Mesodermal cell (in vitro differentiated cells): ENCODE measurements around the gene SLX4IP.
"Not testable (repeated sequence)": the region's sequence is repeated elsewhere in the genome, so short reads cannot be mapped to it uniquely, and the experiment has no call there.

ENCODE experiments used
- H3K27ac ChIP-seq: 2 replicates; pipeline ENCODE4 v1.7.0; 2013; ENCODE audit warnings: mild to moderate bottlenecking, low read depth, low read length, moderate library complexity; ENCODE audit not compliant: severe bottlenecking
- H3K36me3 ChIP-seq: 2 replicates; pipeline ENCODE4 v1.7.1; 2013; ENCODE audit warnings: mild to moderate bottlenecking, low read length, moderate library complexity; ENCODE audit not compliant: control insufficient read depth, insufficient read depth
- H3K4me1 ChIP-seq: one replicate; pipeline ENCODE4 v1.7.1; 2013; ENCODE audit warnings: mild to moderate bottlenecking, low read length; ENCODE audit not compliant: insufficient read depth, control insufficient read depth, poor library complexity, severe bottlenecking
- H3K4me3 ChIP-seq: 2 replicates; pipeline ENCODE4 v1.7.0; 2013; ENCODE audit warnings: low read length, control low read depth, mild to moderate bottlenecking; ENCODE audit not compliant: insufficient read depth, poor library complexity, severe bottlenecking; ENCODE audit errors: extremely low read depth
- H3K9me3 ChIP-seq: 2 replicates; pipeline ENCODE4 v1.7.1; 2013; ENCODE audit warnings: mild to moderate bottlenecking, low read length, moderate library complexity; ENCODE audit not compliant: control insufficient read depth
- WGBS, 2 experiments: methylation state at CpG; one replicate each; pipeline ENCODE4 v1.1.5; 2013; ENCODE audit warnings: missing lambda C conversion rate in 2 of 2; ENCODE audit not compliant: insufficient coverage in 2 of 2; 5-methylcytosine and 5-hydroxymethylcytosine counted together

Gene SLX4IP

DNA sequence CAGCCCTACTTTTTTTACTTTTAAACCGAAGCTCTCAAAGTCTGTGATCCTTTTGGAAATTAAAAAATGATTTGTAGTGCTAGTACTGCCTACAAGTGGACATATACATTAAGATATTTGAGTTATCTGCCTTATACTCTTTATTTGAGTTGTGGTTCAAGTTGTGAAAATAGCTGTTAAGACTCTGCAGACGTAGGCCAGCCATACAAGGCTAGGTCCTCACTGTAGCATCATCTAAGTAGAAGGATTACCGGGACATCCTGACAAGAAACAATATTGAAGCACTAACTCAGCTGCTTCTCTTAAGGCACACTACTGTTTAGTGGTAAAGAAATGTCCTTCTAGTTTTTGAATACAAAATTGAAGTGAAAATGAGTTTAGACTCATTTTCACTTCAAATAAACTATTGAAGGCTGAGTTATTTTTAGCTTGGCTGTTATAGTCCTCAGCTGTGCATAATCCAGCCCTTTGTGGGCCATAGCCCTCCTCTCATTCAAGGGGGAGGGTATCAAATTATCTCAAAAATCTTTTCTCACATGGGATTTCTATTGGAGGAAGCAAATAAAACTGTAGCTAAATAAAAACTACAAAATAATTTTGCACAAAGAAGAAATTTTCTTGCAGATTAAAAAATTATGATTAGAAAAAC, 170.6 kb downstream of the SLX4IP start:
- Histone ChIP-seq H3K4me3 (no peak overlapping the region), H3K27ac (no peak overlapping the region), H3K9me3 (no peaks in the 10 kb centered on the region), H3K4me1 (peaks cover 21% of the 10 kb centered on the region), H3K36me3 (peaks cover 10% of the 10 kb centered on the region)
- 83 to 100% methylated on average over 1 to 2 of the region's 3 CpGs for WGBS, 2 experiments

DNA sequence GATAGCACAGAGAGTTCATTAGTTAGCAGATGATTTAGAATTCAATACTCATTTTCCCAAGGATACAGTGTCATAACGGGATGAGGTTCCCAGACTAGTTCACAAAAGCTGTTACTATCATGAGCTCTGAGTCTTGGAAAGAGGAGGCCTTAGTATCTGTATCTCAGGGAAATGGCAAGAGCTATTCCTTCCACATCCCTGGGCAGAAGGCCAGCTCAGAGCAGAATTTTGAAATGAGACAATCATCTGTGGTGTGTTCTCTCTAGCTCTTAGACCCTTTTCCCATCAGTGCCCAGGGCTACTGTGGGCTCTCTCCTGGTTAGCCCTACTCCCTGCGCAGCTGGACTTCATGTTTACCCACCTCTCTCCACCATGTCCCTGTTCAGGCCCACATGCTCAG, 174.2 kb downstream of the SLX4IP start:
- Histone ChIP-seq H3K36me3 (peaks cover 5% of the 10 kb centered on the region), H3K4me3 (no peak overlapping the region), H3K27ac (no peak overlapping the region), H3K9me3 (no peaks in the 10 kb centered on the region), H3K4me1 (peaks cover 6% of the 10 kb centered on the region)
- no CpG with 5 or more reads among the region's 2 CpGs for WGBS, 2 experiments

DNA sequence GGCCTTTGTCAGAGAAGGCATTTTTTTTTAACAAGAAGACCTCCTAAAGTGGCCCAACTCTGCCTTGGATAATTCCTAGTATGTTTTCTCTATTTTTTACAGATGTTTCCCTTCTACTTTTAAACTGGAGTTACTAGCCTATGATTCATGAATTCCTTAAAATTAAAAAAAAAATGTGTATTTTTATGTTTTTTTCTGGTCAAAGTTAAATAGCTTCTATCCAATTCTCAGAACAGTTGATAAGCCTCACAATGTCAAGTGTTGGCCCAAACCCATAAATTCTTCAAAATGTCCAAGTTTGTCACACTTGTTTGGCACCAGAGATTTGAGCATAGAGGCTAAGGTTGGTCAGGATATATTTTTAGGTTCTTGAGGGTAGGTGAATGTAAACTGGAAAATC, 174.7 kb downstream of the SLX4IP start:
- Histone ChIP-seq H3K4me1 (peaks cover 1% of the 10 kb centered on the region), H3K27ac (no peak overlapping the region), H3K9me3 (no peaks in the 10 kb centered on the region), H3K36me3 (peaks cover 5% of the 10 kb centered on the region), H3K4me3 (no peak overlapping the region)

- Histone ChIP-seq H3K4me1 (no peaks in the 10 kb centered on the region), H3K36me3 (peaks cover 5% of the 10 kb centered on the region), H3K9me3 (no peaks in the 10 kb centered on the region), H3K4me3 (no peak overlapping the region), H3K27ac (no peak overlapping the region)
- 86 to 88% methylated on average over 4 to 5 of the region's 5 CpGs for WGBS, 2 experiments
Observed at GRCh38 chr20:10610251-10610650, 175.1 kb downstream of the SLX4IP start.

DNA sequence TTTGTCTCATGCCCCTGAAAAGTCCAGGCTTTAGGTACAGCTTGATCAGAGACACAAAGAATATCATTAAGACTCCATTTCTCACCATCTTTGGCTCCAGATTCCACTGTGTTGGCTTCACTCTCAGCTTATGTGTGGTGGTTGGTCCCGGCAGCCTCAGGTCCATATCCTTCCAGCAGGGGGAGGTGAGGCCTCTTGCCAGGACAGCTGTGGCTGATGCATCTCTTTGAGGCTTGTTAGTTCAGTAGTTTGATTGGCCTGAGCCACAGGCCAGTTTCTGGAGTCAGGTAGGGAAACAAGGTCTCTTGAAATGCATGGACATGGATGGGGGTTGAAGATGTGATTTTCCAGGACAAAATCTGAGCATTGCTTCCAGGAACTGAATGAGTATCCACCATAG, 176.3 kb downstream of the SLX4IP start:
- Histone ChIP-seq H3K27ac (no peak overlapping the region), H3K9me3 (no peaks in the 10 kb centered on the region), H3K36me3 (peaks cover 5% of the 10 kb centered on the region), H3K4me3 (no peak overlapping the region), H3K4me1 (no peaks in the 10 kb centered on the region)
- WGBS, 2 experiments = 60% methylated on average over 1 of the region's 1 CpG; no CpG with 5 or more reads in 1 of the 2 experiments

DNA sequence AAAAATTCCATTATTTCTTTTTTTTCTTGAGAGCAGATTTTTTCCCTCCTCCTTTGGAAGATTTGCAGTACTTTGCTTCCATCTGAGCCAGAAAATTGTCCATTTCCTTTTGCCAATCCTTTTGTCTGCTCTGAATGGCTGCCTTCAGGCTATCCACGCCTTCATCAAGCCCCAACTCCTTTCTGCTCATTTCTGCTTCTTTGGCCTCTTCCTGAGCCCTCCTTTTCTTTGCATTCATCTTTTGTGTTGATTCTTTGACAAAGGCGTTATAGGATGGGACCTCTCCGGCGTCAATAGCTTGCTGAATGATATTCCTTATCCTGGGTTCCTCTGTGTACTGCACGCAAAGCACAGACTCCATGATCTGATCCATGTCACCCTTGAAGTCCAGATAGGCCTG, 178.3 kb downstream of the SLX4IP start:
- H3K9me3 ChIP-seq, H3K27ac ChIP-seq, H3K4me1 ChIP-seq, H3K36me3 ChIP-seq, H3K4me3 ChIP-seq: not testable (repeated sequence)
- WGBS, 2 experiments = 100% methylated on average over 1 of the region's 5 CpGs; no CpG with 5 or more reads in 1 of the 2 experiments

GRCh38 chr20:10613911-10614310, 178.8 kb downstream of the SLX4IP start:
- H3K4me1 ChIP-seq = peaks cover 2% of the 10 kb centered on the region
- no peak overlapping the region for H3K4me3 ChIP-seq
- no peak overlapping the region for H3K27ac ChIP-seq
- H3K36me3 ChIP-seq = peaks cover 4% of the 10 kb centered on the region
- WGBS, 2 experiments = 95 to 96% methylated on average over 9 to 11 of the region's 18 CpGs
- no peaks in the 10 kb centered on the region for H3K9me3 ChIP-seq

DNA sequence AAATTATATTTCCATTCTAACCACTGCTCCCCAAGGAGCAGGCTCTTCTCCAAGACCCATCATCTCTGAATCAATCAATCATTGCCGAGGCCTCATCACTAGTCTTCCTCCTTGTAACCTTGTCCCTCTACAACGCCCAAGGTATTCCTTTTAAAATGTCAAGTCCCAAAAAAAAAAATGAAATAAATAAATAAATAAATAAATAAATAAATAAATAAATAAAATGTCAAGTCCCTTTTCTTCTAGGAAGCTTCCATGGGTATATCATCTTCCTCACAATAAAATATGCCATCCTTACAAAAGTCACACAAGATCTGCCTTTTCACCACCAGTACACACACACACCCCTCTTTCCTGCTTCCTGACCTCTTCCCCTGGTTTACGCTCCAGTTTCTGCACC, 181.1 kb downstream of the SLX4IP start:
- Histone ChIP-seq H3K4me1 (peaks cover 16% of the 10 kb centered on the region), H3K36me3 (no peaks in the 10 kb centered on the region), H3K27ac (no peak overlapping the region), H3K4me3 (no peak overlapping the region), H3K9me3 (no peaks in the 10 kb centered on the region)
- WGBS, 2 experiments = 93 to 94% methylated on average over 1 to 2 of the region's 3 CpGs

DNA sequence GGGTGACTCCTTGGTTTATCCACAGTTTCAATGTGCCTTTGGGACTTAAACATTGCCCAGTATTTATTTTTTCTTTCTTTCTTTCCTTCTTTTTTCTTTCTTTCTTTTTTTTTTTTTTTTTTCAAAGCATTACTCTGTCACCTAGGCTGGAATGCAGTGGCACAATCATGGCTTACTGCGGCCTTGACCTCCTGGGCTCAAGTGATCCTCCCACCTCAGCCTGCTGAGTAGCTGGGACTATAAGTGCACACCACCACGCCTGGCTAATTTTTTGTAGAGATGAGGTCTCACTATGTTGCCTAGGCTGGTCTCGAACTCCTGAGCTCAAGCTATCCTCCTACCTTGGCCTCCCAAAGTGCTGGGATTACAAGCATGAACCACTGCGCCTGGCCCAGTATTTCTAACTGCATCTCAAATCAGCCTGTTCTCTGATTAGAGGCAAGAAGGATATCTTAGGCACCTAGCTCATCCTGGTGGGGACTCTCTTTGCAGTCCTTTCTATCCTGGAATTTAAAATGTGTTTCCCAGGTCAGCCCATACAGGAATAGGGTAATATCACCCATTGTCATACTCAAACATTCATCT, 182.5 kb downstream of the SLX4IP start:
- peaks cover 30% of the 10 kb centered on the region for H3K4me1 ChIP-seq
- H3K4me3 ChIP-seq, H3K9me3 ChIP-seq, H3K36me3 ChIP-seq, H3K27ac ChIP-seq: not testable (repeated sequence)
- WGBS, 2 experiments = 87 to 91% methylated on average over 3 to 4 of the region's 4 CpGs

DNA sequence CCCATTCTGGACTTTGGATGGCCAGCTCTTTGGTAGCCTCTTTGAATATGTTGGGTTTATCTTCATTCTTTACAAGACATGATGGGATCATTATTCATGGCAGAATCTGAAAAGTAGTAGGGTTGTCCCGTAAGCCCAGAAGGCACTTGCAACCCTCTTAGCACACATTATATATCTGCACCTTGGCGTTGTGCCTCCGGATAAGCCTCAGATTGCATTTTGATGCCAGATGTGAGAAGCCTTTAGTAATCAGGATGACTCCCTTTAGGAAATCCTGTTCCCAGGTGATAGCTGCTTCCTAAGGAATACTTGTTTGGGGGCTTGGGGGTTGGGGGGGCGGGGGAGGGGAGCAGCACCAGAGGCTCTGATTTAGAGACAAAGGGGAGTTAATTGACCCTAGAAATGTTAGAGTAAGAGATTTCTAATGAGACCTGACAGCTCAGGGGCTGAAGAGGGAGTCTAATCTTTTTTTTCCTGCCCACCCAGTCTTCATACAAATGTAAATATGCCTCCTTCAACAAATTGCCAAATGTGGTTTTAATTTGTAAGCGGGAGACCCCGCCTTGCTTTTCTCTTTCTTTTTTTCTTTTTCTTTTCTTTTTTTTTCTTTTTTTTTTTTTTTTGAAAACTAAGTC, 183.6 kb downstream of the SLX4IP start:
- Histone ChIP-seq H3K27ac (peak overlapping the region; percentile 80), H3K36me3 (no peaks in the 10 kb centered on the region), H3K4me3 (no peak overlapping the region), H3K9me3 (no peaks in the 10 kb centered on the region), H3K4me1 (peaks cover 39% of the 10 kb centered on the region)
- WGBS, 2 experiments = 60% methylated on average over 1 of the region's 6 CpGs; no CpG with 5 or more reads in 1 of the 2 experiments

DNA sequence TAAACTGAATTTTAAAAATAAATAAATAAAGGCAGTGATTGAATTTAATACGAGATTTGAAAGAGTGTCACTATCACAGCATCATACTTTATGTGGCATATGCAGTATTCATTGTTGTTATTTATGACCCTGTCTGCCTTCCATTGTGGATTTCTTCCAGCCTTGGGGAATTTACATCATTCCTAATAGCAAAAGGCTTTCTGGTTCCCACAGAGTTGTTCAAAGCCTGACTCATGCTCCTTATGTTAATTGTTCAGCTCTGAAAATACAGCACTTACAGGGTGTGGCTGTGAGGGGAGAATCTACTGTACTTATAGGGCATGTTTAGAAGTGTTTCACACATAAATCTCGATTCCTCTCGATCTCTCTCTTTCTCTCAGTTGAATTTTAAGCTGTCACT, 184.3 kb downstream of the SLX4IP start:
- Histone ChIP-seq H3K4me1 (peaks cover 44% of the 10 kb centered on the region), H3K27ac (peak overlapping the region; percentile 80), H3K36me3 (no peaks in the 10 kb centered on the region), H3K9me3 (no peaks in the 10 kb centered on the region), H3K4me3 (no peak overlapping the region)
- no CpG with 5 or more reads among the region's 3 CpGs for WGBS, 2 experiments
